ENCODE data around the gene ELP1. TPM values are rescaled to one million over a fixed set of nuclear protein-coding genes. Genes with fewer than 3 reads are reported as not detected.

ELP1 gene
- polyA plus RNA-seq, 1 donor (not counting 4 experiments of a cell fraction or from before 2014, with no cell fraction given) = 49.6 TPM

- Histone ChIP-seq H3K9ac (ENCODE audit: control insufficient read depth, extremely low read depth, insufficient read depth, low read length) (no peak overlapping the region), H3K36me3 (ENCODE audit: control insufficient read depth in 2 of 2, extremely low read depth in 1 of 2, insufficient read depth in 2 of 2, low read length in 2 of 2) (no peaks in the 10 kb centered on the region), H3K4me1 (ENCODE audit: control insufficient read depth, extremely low read depth, insufficient read depth, low read length) (peaks cover 19% of the 10 kb centered on the region), H3K79me2 (ENCODE audit: control insufficient read depth, insufficient read depth, low read length) (no peaks in the 10 kb centered on the region), H2AFZ (ENCODE audit: control insufficient read depth, low read length) (no peak overlapping the region), H3K27ac (ENCODE audit: control insufficient read depth, insufficient read depth, low read length) (no peak overlapping the region), H3K4me2 (ENCODE audit: control insufficient read depth, extremely low read depth, insufficient read depth, low read depth, low read length) (no peak overlapping the region), H4K20me1 (ENCODE audit: control insufficient read depth, extremely low read depth, insufficient read depth, low read length) (no peaks in the 10 kb centered on the region), H3K9me3 (ENCODE audit: control insufficient read depth, low read depth, low read length) (no peaks in the 10 kb centered on the region), H3K9me1 (ENCODE audit: control insufficient read depth, extremely low read depth, insufficient read depth, low read length) (no peaks in the 10 kb centered on the region), H3K27me3 (ENCODE audit: control insufficient read depth, extremely low read depth, insufficient read depth, low read length) (no peaks in the 10 kb centered on the region), H3K4me3 (ENCODE audit: control insufficient read depth in 2 of 3, extremely low read depth in 1 of 3, insufficient read depth in 2 of 3, low read depth in 1 of 3, low read length in 3 of 3) (no peak overlapping the region)
- DNase-seq (ENCODE audit: low read depth, low spot score) (no peak), FAIRE-seq (peak; percentile 68)
- TF ChIP-seq EZH2 (IDR thresholded peaks at IDR 0.05; ENCODE audit: low read length) (no peak), CTCF (optimal IDR thresholded peaks at IDR 0.05 in 1 of 3, IDR thresholded peaks at IDR 0.05 in 1 of 3, conservative IDR thresholded peaks at IDR 0.05 in 1 of 3; ENCODE audit: extremely low read depth in 1 of 3, insufficient read depth in 2 of 3, low read length in 3 of 3) (no peak)
- dilution Hi-C loops (cut with MboI; ENCODE audit: extremely low pct_ligation_motif_present, low sequenced_read_pairs) = no loop called here
These were observed 72.5 kb downstream of the ELP1 start for GRCh38 chr9:108861464-108861863.

GRCh38 chr9:108860764-108861163 lies 73.2 kb downstream of the ELP1 start:
- no peak for DNase-seq (ENCODE audit: low read depth, low spot score)
- no peak for FAIRE-seq

More at GRCh38 chr9:108860764-108861163, 73.2 kb downstream of the ELP1 start:
- Histone ChIP-seq H3K36me3 (ENCODE audit: control insufficient read depth in 2 of 2, extremely low read depth in 1 of 2, insufficient read depth in 2 of 2, low read length in 2 of 2) (no peaks in the 10 kb centered on the region), H3K27ac (ENCODE audit: control insufficient read depth, insufficient read depth, low read length) (no peak overlapping the region), H3K4me3 (ENCODE audit: control insufficient read depth in 2 of 3, extremely low read depth in 1 of 3, insufficient read depth in 2 of 3, low read depth in 1 of 3, low read length in 3 of 3) (no peak overlapping the region), H3K9me1 (ENCODE audit: control insufficient read depth, extremely low read depth, insufficient read depth, low read length) (no peaks in the 10 kb centered on the region), H3K27me3 (ENCODE audit: control insufficient read depth, extremely low read depth, insufficient read depth, low read length) (no peaks in the 10 kb centered on the region), H3K9me3 (ENCODE audit: control insufficient read depth, low read depth, low read length) (no peaks in the 10 kb centered on the region), H3K9ac (ENCODE audit: control insufficient read depth, extremely low read depth, insufficient read depth, low read length) (no peak overlapping the region), H3K4me2 (ENCODE audit: control insufficient read depth, extremely low read depth, insufficient read depth, low read depth, low read length) (no peak overlapping the region), H4K20me1 (ENCODE audit: control insufficient read depth, extremely low read depth, insufficient read depth, low read length) (no peaks in the 10 kb centered on the region), H3K4me1 (ENCODE audit: control insufficient read depth, extremely low read depth, insufficient read depth, low read length) (peaks cover 19% of the 10 kb centered on the region), H3K79me2 (ENCODE audit: control insufficient read depth, insufficient read depth, low read length) (no peaks in the 10 kb centered on the region), H2AFZ (ENCODE audit: control insufficient read depth, low read length) (no peak overlapping the region)
- dilution Hi-C loops (cut with MboI; ENCODE audit: extremely low pct_ligation_motif_present, low sequenced_read_pairs) = no loop called here
- TF ChIP-seq CTCF (optimal IDR thresholded peaks at IDR 0.05 in 1 of 3, IDR thresholded peaks at IDR 0.05 in 1 of 3, conservative IDR thresholded peaks at IDR 0.05 in 1 of 3; ENCODE audit: extremely low read depth in 1 of 3, insufficient read depth in 2 of 3, low read length in 3 of 3) = no peak
